ENCODE results near the gene TBC1D7. TPM values are rescaled to one million over a fixed set of nuclear protein-coding genes. Genes with fewer than 3 reads are reported as not detected.

The TBC1D7 gene
- polyA plus RNA-seq, 4 donors = 30.0 to 47.7 (median 38.4) TPM

DNA sequence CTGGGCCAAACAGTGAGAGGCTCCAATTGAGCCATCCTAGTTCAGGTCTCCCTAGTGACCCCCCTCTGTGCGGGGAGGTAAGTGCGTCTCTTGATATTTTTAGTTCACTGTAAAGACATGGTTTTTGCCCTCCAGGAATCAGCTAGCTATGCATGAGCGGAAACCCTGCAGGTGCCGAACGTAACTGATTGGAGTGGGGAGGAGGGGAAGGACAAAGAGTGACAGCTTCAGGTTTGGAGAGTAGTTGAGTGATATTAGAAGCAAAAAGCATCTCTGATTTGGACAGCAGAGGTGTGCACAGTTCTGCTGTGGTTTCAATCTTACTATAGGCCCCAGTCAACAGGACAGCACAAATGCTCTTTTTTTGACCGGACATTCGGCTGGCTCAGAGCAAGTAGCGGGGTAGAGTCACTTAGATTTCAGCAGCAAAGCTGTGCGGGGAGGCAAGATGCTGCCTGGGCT lies 31.8 kb downstream of the TBC1D7 start:
- DNase-seq (ENCODE audit: low read depth in 4 of 4, low spot score in 3 of 4) = no peak

DNA sequence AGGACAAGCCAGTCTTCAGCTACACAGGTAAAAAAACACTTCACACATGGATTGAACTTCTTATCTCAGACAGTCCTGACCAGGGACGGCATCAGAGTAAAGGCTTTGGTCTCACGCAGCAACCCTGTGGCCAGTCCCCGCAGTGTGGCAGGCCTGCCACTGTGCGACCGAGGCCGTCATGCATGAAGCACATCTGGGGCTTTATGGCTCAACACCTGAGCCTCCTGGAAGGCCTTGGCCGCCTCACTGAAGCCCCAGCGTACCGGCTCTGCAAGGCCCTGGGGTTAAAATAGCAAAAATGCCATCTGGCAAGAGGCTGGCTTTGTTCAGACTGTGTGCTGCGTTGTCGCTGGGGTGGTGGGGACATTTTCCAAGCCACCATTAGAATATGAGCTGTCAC lies 32.8 kb downstream of the TBC1D7 start:
- no peak for DNase-seq (ENCODE audit: low read depth in 4 of 4, low spot score in 3 of 4)

- DNase-seq (ENCODE audit: low read depth in 4 of 4, low spot score in 3 of 4) = no peak
These were observed 33.8 kb downstream of the TBC1D7 start for GRCh38 chr6:13294499-13295069.

GRCh38 chr6:13292774-13293173 lies 35.6 kb downstream of the TBC1D7 start:
- no peak for DNase-seq (ENCODE audit: low read depth in 4 of 4, low spot score in 3 of 4)

- no peak for DNase-seq (ENCODE audit: low read depth in 4 of 4, low spot score in 3 of 4)
These were observed 38.0 kb downstream of the TBC1D7 start for GRCh38 chr6:13290335-13290734.

GRCh38 chr6:13289789-13290318 lies 38.5 kb downstream of the TBC1D7 start:
- DNase-seq (ENCODE audit: low read depth in 4 of 4, low spot score in 3 of 4) = no peak

DNA sequence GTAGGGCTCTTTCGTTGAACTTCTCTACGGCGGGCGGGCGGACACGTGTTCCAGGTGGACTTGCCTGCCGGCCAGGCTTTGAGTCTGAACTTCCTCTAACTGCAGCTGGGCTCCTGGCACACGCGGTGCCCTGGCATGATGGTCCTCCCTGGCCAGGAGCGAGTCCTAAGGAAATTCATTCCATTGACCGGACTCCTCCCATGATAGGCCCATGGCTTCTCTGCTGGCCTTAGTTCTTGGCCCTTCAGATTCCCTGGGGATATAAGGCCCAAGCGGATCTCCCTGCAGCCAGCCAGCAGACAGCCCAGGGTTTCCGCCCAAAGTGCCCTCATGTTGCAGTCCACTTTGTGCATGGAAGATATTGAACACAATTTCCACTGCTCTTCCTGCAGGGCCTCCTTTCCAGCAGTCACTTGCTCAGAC lies 39.4 kb downstream of the TBC1D7 start:
- no peak for DNase-seq (ENCODE audit: low read depth in 4 of 4, low spot score in 3 of 4)

DNA sequence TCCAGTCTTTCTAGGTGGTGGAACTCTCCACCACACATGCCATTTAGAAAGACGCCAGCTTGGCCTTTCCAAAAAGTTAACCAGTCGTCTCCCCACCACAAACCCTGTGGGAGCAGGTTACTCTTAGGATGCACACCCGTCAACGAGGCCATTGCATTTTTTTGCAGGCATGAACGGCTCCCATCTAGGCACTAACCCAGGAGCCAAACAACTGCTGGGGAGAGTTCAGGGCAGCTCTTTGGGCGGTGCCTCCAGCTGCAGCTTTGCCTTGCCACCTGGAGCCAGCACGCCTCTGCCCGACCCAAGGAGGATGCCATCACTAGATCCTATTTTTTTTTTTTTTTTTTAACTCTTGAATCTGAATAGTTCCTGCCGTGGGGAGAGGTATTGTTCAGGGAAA lies 39.9 kb downstream of the TBC1D7 start:
- no peak for DNase-seq (ENCODE audit: low read depth in 4 of 4, low spot score in 3 of 4)

DNA sequence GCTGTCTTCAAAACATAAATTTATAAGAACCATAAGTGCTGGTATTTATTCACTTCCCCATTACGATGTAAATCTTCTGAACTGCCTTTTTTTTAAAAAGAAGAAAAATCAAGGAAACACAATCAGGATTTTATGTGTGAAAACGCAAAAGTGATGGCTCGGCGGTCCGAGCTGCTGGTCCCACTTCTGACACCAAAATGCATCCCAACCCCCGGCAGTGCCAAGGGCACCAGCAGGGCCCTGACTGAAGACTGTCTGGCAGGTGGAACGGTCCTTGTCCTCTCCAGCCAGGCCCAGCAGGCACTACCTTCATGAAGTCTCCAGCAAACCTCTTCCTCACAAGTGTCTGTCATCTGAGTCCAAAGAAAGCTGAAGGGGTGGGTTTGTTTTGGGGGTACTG lies 41.2 kb downstream of the TBC1D7 start:
- no peak for DNase-seq (ENCODE audit: low read depth in 4 of 4, low spot score in 3 of 4)

- no peak for DNase-seq (ENCODE audit: low read depth in 4 of 4, low spot score in 3 of 4)
These were observed 42.2 kb downstream of the TBC1D7 start for GRCh38 chr6:13286181-13286580.

- DNase-seq (ENCODE audit: low read depth in 4 of 4, low spot score in 3 of 4) = no peak
These were observed 42.6 kb downstream of the TBC1D7 start for GRCh38 chr6:13285705-13286104.

- no peak for DNase-seq (ENCODE audit: low read depth in 4 of 4, low spot score in 3 of 4)
These were observed 43.7 kb downstream of the TBC1D7 start for GRCh38 chr6:13284646-13285045.

DNA sequence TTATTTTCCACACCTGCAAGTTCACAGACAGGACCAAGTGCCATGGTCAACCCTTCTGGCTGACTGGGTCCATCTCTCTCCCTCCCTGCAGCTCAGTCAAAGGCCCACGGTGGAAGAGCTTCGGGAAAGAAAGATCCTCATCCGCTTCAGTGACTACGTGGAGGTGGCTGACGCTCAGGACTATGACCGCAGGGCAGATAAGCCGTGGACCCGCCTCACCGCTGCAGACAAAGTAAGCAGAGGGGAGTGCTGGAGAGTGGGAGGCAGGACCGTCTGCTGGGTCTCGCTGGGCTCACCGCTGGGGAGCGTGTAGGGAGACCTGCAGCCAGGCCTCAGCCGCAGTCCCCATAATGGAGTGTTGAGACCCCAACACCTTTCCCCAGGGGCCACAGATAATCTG lies 45.0 kb downstream of the TBC1D7 start:
- DNase-seq (ENCODE audit: low read depth in 4 of 4, low spot score in 3 of 4) = no peak

DNA sequence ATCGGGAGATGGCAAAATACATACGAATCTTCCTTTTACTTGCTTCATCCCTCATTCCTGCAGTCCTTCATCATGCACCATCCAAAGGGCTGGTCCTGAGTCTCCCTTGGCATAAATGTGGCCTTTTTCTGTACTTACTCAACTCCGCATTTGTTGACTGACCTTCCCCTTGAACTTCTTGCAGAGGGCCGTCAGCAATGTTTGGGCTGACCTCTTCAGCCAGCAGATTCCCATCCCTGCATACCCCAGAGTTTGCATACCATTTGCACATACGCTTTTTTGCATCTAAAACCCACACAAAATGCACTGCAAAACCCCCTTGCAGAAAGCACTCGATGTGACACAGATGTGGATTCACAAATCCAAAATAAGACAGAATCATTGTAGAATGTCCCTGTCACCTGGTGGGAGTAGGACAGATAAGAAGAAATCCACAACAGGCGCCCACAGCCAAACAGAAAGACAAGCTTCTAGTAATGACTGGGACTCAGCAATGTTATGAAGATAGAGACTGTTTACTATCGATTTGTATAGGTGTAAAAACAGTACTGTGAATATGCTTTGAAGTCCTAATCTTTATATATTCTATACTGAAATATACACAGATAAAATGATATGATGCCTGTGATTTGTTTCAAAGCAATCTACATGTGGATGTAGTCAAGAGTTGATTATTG lies 45.8 kb downstream of the TBC1D7 start:
- DNase-seq (ENCODE audit: low read depth in 4 of 4, low spot score in 3 of 4) = no peak

DNA sequence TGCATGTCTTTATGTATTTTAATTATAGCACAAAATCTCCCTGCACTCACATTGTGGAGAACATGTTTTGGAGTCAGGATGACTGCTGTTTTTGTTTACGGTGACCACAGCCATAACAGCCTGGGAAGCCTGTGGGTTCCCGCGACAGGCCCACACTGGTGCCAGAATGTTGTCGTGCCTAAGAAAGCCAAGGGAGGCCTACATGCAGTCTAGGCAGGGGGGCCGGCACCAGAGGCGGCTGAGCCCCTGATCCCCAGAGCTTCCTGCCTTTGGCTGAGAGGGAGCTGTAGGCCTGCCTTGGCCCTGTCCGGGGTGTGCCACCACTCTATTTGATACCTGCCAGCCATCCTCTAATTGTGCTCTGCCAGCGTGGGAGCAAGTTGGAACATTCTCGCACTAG lies 46.7 kb downstream of the TBC1D7 start:
- no peak for DNase-seq (ENCODE audit: low read depth in 4 of 4, low spot score in 3 of 4)

DNA sequence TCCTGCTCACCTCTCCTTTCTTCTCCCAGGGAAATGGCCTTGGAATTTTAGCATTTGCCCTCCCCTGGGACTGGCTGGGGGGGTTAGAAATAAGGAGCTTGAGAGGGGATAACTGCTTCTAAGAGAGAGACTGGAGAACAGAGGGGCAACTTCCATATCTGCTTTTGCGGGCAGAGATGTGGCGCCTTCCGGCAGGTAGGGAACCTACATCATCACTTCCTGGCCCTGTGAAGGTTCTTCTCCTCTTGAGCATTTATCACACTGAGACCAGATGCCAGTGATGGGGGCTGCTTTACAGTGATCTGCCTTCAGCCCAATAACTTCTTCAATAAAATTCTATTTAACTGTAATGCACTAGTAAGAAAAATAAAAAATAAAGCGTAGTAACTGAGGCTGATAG lies 48.1 kb downstream of the TBC1D7 start:
- DNase-seq (ENCODE audit: low read depth in 4 of 4, low spot score in 3 of 4) = no peak

DNA sequence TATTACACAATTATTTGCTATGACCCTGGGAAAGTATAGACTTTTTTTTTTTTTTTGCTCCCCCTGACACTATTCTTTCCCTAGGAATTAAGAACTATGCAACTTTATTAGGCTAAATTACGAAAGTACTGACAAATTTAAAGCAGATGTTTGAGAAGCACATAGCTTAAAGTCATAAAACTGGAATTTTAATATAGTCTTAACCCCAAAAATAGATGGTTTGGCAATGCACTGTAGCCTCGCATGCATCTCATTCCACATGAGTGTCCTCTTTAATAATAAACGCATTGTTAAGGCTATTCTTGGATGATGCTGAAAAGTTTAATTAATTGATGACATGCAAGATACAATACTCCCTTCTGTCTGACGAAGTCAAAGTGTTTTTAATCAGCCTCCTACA lies 49.3 kb downstream of the TBC1D7 start:
- no peak for DNase-seq (ENCODE audit: low read depth in 4 of 4, low spot score in 3 of 4)

- no peak for DNase-seq (ENCODE audit: low read depth in 4 of 4, low spot score in 3 of 4)
These were observed 50.2 kb downstream of the TBC1D7 start for GRCh38 chr6:13278164-13278563.

DNA sequence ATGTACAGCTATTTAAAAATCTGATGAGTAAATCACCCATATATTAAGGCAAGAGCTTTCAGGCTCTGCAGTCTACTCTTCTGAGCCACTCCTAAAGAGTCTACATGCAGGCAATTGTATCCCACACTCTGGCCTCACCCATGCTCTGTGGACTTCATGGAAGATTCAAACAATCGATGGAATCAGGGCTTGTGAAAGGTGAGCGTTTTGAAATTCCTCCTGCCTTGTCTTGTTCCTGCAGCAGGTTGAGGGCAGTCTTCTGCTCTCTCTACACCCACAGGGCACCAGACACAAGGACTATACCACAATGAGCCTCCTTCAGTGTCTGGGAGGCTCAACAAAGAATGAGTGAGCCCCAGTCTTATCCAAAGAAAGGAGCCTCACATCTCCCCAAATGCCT lies 51.1 kb downstream of the TBC1D7 start:
- DNase-seq (ENCODE audit: low read depth in 4 of 4, low spot score in 3 of 4) = no peak

GRCh38 chr6:13275435-13275989 lies 52.8 kb downstream of the TBC1D7 start:
- no peak for DNase-seq (ENCODE audit: low read depth in 4 of 4, low spot score in 3 of 4)

GRCh38 chr6:13274707-13275434 lies 53.5 kb downstream of the TBC1D7 start:
- DNase-seq (ENCODE audit: low read depth in 4 of 4, low spot score in 3 of 4) = no peak
